AG04450 (cell line): ENCODE data around the gene RTP1. TPM values are rescaled to one million over a fixed set of nuclear protein-coding genes. Genes with fewer than 3 reads are reported as not detected.
"Not testable (repeated sequence)": the region's sequence is repeated elsewhere in the genome, so short reads cannot be mapped to it uniquely, and the experiment has no call there.

Experiments
- CTCF ChIA-PET: fragments of 300-600, 350-600 bp; formaldehyde crosslinking; extraction: SDS; loops from one replicate; lab custom pipeline; 2022; ENCODE audit warnings: antibody characterized with exemption, inconsistent platforms; lab: Charles Lee
- POLR2A ChIA-PET: fragments of 350-600 bp; formaldehyde crosslinking; extraction: SDS; loops from one replicate; lab custom pipeline; 2021; ENCODE audit warnings: antibody characterized with exemption, inconsistent platforms; lab: Yijun Ruan, JAX
- DNase-seq: peaks from one replicate; pipeline ENCODE4 v3.0.0-alpha.2; 2011; ENCODE audit warnings: low read depth, low spot score
- H3K27ac ChIP-seq: one replicate; pipeline ENCODE4 v1.5.1; 2012; ENCODE audit warnings: low read depth, low read length, control low read depth
- H3K27me3 ChIP-seq: one replicate; pipeline ENCODE4 v1.6.0; 2012; ENCODE audit warnings: low read length; ENCODE audit not compliant: control insufficient read depth, insufficient read depth
- H3K4me3 ChIP-seq: 2 replicates; pipeline ENCODE4 v1.5.1; 2011; ENCODE audit warnings: mild to moderate bottlenecking, low read depth, low read length, control low read depth
- H3K9me3 ChIP-seq: 2 replicates; pipeline ENCODE4 v1.5.1; 2012; ENCODE audit warnings: low read length; ENCODE audit not compliant: control insufficient read depth, insufficient read depth
- CTCF ChIP-seq: IDR thresholded peaks from 2 replicates; pipeline ENCODE4 v1.5.1; 2011; ENCODE audit warnings: low read depth, low read length, control low read depth, inconsistent platforms
- polyA plus RNA-seq: library from polyadenylated mRNA; depleted of rRNA; stranded (reverse); fragments of >200 nt; gene quantifications from 2 replicates; pipeline ENCODE4 v1.2.3, GENCODE V29; 2011

Gene RTP1
- polyA plus RNA-seq, 1 experiment, result not detected

- no peak for TF ChIP-seq CTCF
- Histone ChIP-seq H3K4me3 (no peak overlapping the region), H3K27me3 (no peaks in the 10 kb centered on the region), H3K27ac (no peak overlapping the region), H3K9me3 (no peaks in the 10 kb centered on the region)
- DNase-seq, result no peak
- CTCF ChIA-PET, result interaction anchor here (1.0 to 1.5 kb wide), 4 partner anchors 19 to 320 kb away, joined by 3 to 12 read pairs (median 6); partner anchors contain the start of gene RPL39L
- POLR2A ChIA-PET, result no interaction called here
Measured at GRCh38 chr3:187169231-187169960, 27.9 kb upstream of the RTP1 start.

- H3K27ac ChIP-seq, H3K27me3 ChIP-seq, H3K9me3 ChIP-seq, DNase-seq, H3K4me3 ChIP-seq: not testable (repeated sequence)
- POLR2A ChIA-PET, result interaction anchor here (0.7 kb wide), 1 partner anchor 1763 kb away, joined by 6 read pairs; no protein-coding TSS in a partner anchor
- CTCF ChIA-PET, result interaction anchor here (0.6 to 1.2 kb wide), 4 partner anchors 31 to 554 kb away, joined by 3 to 4 read pairs (median 3); no protein-coding TSS in a partner anchor
Measured at GRCh38 chr3:187170911-187171310, 26.4 kb upstream of the RTP1 start.

- ChIA-PET CTCF (interaction anchor here (1.0 kb wide), 2 partner anchors 60 to 146 kb away, joined by 3 read pairs; no protein-coding TSS in a partner anchor), POLR2A (no interaction called here)
- H3K27ac ChIP-seq, result no peak overlapping the region
- H3K4me3 ChIP-seq, result no peak overlapping the region
- H3K27me3 ChIP-seq, result no peaks in the 10 kb centered on the region
- no peak for TF ChIP-seq CTCF
- no peak for DNase-seq
- H3K9me3 ChIP-seq, result no peaks in the 10 kb centered on the region
Measured at GRCh38 chr3:187172929-187173328, 24.4 kb upstream of the RTP1 start.

- POLR2A ChIA-PET, result no interaction called here
Measured at GRCh38 chr3:187181454-187182170, 15.7 kb upstream of the RTP1 start.

More at GRCh38 chr3:187181454-187182170, 15.7 kb upstream of the RTP1 start:
- H3K27me3 ChIP-seq, result no peaks in the 10 kb centered on the region
- CTCF ChIA-PET, result interaction anchor here (1.3 kb wide), 1 partner anchor 18 kb away, joined by 4 read pairs; no protein-coding TSS in a partner anchor
- H3K4me3 ChIP-seq, result no peak overlapping the region
- no peaks in the 10 kb centered on the region for H3K9me3 ChIP-seq
- no peak overlapping the region for H3K27ac ChIP-seq
- no peak for DNase-seq
- no peak for TF ChIP-seq CTCF
